ENCODE results near the gene LRRC31.

Gene LRRC31

GRCh38 chr3:169812332-169813235 lies 57.2 kb downstream of the LRRC31 start, which contains the start of the genes LRRC34 and LRRIQ4:
LRRC34 (minus strand) TSS chr3:169812904; CDS start chr3:169812548, 356 bp downstream.
LRRIQ4 (plus strand) TSS chr3:169812870; CDS start chr3:169821922, 9,052 bp downstream.
- DNase-seq, result peak; percentile 86

- peak; percentile 69 for DNase-seq
Measured at GRCh38 chr3:169811631-169812331, 58.0 kb downstream of the LRRC31 start.

GRCh38 chr3:169809230-169809795 lies 60.4 kb downstream of the LRRC31 start:
- no peak for DNase-seq

GRCh38 chr3:169804681-169805080 lies 65.1 kb downstream of the LRRC31 start:
- no peak for DNase-seq

- no peak for DNase-seq
Measured at GRCh38 chr3:169792359-169792758, 77.4 kb downstream of the LRRC31 start.

- DNase-seq, result no peak
Measured at GRCh38 chr3:169790687-169791429, 78.9 kb downstream of the LRRC31 start.

- no peak for DNase-seq
Measured at GRCh38 chr3:169790219-169790618, 79.5 kb downstream of the LRRC31 start.
